Spleen (tissue), 7 donors: ENCODE results near the gene GGN.

Source experiments
- CTCF ChIP-seq, 11 experiments: fragments of 200-600 bp in 7 of 11; fragments of 450-650 bp in 4 of 11; sonication (generic) in 4 of 11; IDR thresholded peaks in 8 of 11; conservative IDR thresholded peaks in 3 of 11; 1 replicate in 7 of 11; 2 replicates in 4 of 11; pipeline versions ENCODE4 v1.4.0 to v1.8.0; 2016 to 2021; ENCODE audit warnings: antibody characterized with exemption in 11 of 11, inconsistent platforms in 4 of 11, mild to moderate bottlenecking in 1 of 11
- POLR2A ChIP-seq, 3 donors: fragments of 450-650 bp; IDR thresholded peaks; one replicate each; pipeline ENCODE4 v1.5.1; 2017; ENCODE audit warnings: antibody characterized with exemption in 3 of 3, mild to moderate bottlenecking in 1 of 3
- POLR2AphosphoS5 ChIP-seq, 3 donors: sonication (generic); formaldehyde crosslinking; IDR thresholded peaks; one replicate each; pipeline ENCODE4 v1.5.1; 2017; ENCODE audit warnings: antibody characterized with exemption in 3 of 3
- donor health status: DM: no; HTN: no; CAD: no; lungs with moderate emphysema.
- donor health status: DM: no; HTN: no; CAD: no.
- donor health status: DM: no; HTN: no; CAD: no.

DNA sequence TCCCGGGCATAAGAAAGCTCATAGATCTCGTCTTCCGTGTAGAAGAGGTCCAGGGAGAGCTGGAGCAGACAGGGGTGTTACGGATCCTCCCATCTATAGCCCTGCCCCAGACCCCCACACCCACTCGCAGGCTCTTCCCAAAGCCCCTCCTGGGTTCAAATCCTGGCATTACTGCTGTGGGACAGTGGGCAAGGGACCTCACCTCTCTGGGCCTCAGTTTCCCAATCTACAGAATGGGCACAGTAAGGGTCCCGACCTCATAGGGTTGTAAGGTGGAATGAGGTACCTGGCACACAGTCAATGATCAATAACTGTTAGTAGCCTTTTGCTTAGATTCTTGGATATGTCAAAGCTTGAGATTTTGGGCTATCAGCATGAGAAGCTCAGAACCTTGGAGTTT lies 25.6 kb upstream of the GGN start:
- TF ChIP-seq POLR2A (IDR thresholded peaks at IDR 0.05) (no peak), CTCF (IDR thresholded peaks at IDR 0.05 in 8 of 11, conservative IDR thresholded peaks at IDR 0.05 in 3 of 11) (no peak), POLR2AphosphoS5 (IDR thresholded peaks at IDR 0.05) (no peak)
